ENCODE data around the gene PCDH1.

Gene PCDH1

GRCh38 chr5:141811287-141812155 lies 66.7 kb downstream of the PCDH1 start:
- DNase-seq (ENCODE audit: insufficient read length, low spot score) (peak; percentile 41), FAIRE-seq (no peak)
- TF ChIP-seq, protein P1, sequence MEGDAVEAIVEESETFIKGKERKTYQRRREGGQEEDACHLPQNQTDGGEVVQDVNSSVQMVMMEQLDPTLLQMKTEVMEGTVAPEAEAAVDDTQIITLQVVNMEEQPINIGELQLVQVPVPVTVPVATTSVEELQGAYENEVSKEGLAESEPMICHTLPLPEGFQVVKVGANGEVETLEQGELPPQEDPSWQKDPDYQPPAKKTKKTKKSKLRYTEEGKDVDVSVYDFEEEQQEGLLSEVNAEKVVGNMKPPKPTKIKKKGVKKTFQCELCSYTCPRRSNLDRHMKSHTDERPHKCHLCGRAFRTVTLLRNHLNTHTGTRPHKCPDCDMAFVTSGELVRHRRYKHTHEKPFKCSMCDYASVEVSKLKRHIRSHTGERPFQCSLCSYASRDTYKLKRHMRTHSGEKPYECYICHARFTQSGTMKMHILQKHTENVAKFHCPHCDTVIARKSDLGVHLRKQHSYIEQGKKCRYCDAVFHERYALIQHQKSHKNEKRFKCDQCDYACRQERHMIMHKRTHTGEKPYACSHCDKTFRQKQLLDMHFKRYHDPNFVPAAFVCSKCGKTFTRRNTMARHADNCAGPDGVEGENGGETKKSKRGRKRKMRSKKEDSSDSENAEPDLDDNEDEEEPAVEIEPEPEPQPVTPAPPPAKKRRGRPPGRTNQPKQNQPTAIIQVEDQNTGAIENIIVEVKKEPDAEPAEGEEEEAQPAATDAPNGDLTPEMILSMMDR (IDR thresholded peaks at IDR 0.05; ENCODE audit: insufficient read depth, missing control alignments) = peak; percentile 37

DNA sequence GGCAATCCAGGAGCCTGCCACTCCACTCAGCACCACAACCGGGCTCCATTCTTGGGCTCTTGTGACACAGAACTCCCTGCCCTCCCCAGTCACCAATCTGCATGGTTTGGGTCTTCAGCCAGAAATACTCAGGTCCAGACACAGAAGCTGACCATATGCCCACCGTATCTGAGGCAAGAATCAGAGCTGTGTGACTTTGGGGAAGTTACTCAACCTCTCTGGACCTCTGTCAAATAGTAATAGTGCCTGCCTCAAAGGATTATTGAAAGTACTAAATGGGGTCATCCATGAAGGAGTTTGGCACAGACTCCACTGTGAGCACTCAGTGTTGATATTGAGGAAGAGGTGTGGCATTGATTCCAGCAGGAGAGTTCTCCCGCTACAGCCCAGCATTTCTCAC lies 67.5 kb downstream of the PCDH1 start:
- DNase-seq (ENCODE audit: insufficient read length, low spot score) = no peak
- TF ChIP-seq, protein P1 (IDR thresholded peaks at IDR 0.05; ENCODE audit: insufficient read depth, missing control alignments) = no peak
- FAIRE-seq = no peak

DNA sequence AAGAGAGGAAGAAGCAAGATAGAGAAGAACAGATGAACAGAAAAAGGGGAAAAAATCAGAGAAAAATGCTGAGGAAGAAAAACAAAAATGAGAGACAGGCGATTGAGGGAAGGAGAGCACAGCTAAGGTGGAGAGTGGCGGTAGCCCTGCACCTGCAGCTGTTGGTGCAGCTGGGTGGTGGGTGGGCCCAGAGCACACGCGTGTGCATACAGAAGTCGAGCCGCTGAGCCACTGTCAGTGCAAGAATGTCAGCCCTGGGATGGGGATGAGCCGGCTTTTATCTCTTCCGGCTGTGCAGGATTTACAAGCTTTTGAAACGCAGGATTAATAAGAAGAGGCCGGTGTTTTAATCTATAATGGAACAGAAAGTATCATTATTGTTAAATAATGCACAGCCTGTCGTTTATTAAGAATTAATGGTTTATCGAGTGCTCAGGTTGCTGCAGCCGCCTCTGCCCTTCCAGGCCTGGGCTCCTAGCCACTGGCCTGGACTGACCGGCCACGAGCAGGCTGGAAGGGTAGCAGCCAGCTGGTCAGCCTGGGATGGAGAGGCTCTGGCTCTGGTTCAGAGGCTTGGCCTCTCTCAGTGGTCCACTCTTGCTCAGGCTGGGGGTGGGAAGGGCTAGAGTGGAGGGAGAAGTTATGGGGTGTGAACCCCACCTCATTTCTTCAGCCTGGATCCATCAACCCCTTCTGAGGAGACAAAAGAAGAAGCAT lies 68.7 kb downstream of the PCDH1 start:
- TF ChIP-seq, protein P1 (IDR thresholded peaks at IDR 0.05; ENCODE audit: insufficient read depth, missing control alignments) = no peak
- peak; percentile 64 for DNase-seq (ENCODE audit: insufficient read length, low spot score)
- no peak for FAIRE-seq

DNA sequence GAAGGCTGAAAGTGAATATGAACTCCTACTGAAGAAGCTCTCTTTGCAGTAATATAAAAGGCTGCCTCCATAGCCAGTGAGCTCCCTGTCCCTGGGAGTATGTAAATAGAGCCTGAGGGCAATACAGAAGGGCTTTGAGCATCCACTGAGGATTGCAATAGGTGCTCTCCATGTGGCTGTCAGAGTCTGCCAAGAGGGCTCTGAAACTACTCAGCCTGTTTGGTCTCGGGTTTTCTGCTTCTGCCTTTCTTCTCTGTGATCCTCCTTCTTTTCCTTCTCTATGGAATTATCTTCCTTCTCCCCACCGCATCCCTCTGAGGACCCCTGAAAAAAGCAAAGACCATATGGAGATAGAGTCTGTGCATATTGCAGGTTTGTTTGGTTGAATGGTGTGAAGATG lies 69.4 kb downstream of the PCDH1 start:
- TF ChIP-seq, protein P1 (IDR thresholded peaks at IDR 0.05; ENCODE audit: insufficient read depth, missing control alignments) = no peak
- FAIRE-seq (no peak), DNase-seq (ENCODE audit: insufficient read length, low spot score) (no peak)

DNA sequence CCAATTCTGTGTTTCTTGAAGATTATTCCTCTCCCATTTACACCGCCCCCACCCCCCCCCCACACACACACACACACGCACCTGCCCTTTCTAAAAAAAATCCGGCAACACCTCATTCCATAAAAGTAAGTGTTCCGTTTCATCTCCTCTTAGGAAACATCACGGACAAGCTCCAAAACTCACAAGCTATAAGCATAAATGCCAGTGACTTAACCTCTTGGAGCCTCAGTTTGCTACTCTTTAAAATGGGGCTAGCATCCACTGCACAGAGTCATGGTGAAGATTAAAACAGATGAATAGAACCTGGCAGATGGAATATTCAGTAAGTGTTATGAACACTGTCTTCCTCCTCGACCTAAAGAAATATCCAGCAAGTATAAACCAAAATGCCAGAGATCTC lies 70.5 kb downstream of the PCDH1 start:
- TF ChIP-seq, protein P1 (IDR thresholded peaks at IDR 0.05; ENCODE audit: insufficient read depth, missing control alignments) = no peak
- FAIRE-seq = no peak
- DNase-seq (ENCODE audit: insufficient read length, low spot score) = no peak

- TF ChIP-seq, protein P1 (IDR thresholded peaks at IDR 0.05; ENCODE audit: insufficient read depth, missing control alignments) = no peak
- FAIRE-seq (no peak), DNase-seq (ENCODE audit: insufficient read length, low spot score) (no peak)
Measured at GRCh38 chr5:141807329-141807728, 70.9 kb downstream of the PCDH1 start.

- DNase-seq (ENCODE audit: insufficient read length, low spot score) (no peak), FAIRE-seq (no peak)
- TF ChIP-seq, protein P1 (IDR thresholded peaks at IDR 0.05; ENCODE audit: insufficient read depth, missing control alignments) = no peak
Measured at GRCh38 chr5:141806626-141807025, 71.6 kb downstream of the PCDH1 start.
